Measurements from ENCODE around the gene CDKN2C.
"Not testable (repeated sequence)": the region's sequence is repeated elsewhere in the genome, so short reads cannot be mapped to it uniquely, and the experiment has no call there.

Gene CDKN2C

GRCh38 chr1:50981741-50982140 is 11.7 kb downstream of the CDKN2C start:
- DNase-seq, result no peak

GRCh38 chr1:50982611-50983010 is 12.6 kb downstream of the CDKN2C start:
- DNase-seq, result no peak

GRCh38 chr1:50983219-50983802 is 13.3 kb downstream of the CDKN2C start:
- DNase-seq, result no peak

GRCh38 chr1:50985094-50985493 is 15.0 kb downstream of the CDKN2C start:
- no peak for DNase-seq

GRCh38 chr1:50986653-50987052 is 16.6 kb downstream of the CDKN2C start:
- no peak for DNase-seq

GRCh38 chr1:50989694-50990093 is 19.6 kb downstream of the CDKN2C start:
- DNase-seq, result no peak

- no peak for DNase-seq
Measured at GRCh38 chr1:50992532-50993318, 22.7 kb downstream of the CDKN2C start.

GRCh38 chr1:50993645-50994044 is 23.6 kb downstream of the CDKN2C start:
- DNase-seq, result no peak

GRCh38 chr1:50994997-50995396 is 25.0 kb downstream of the CDKN2C start:
- no peak for DNase-seq

- DNase-seq, result no peak
Measured at GRCh38 chr1:50995651-50996050, 25.6 kb downstream of the CDKN2C start.

- no peak for DNase-seq
Measured at GRCh38 chr1:50996083-50996482, 26.0 kb downstream of the CDKN2C start.

- not testable (repeated sequence) for DNase-seq
Measured at GRCh38 chr1:50999375-50999774, 29.3 kb downstream of the CDKN2C start.

GRCh38 chr1:51000160-51000559 is 30.1 kb downstream of the CDKN2C start:
- DNase-seq, result peak; percentile 85 to 89

GRCh38 chr1:51000651-51001050 is 30.6 kb downstream of the CDKN2C start:
- DNase-seq, result no peak

- DNase-seq, result no peak
Measured at GRCh38 chr1:51002516-51002915, 32.5 kb downstream of the CDKN2C start.

GRCh38 chr1:51005549-51005948 is 35.5 kb downstream of the CDKN2C start:
- not testable (repeated sequence) for DNase-seq

GRCh38 chr1:51009381-51009780 is 39.3 kb downstream of the CDKN2C start:
- no peak for DNase-seq

- DNase-seq, result no peak
Measured at GRCh38 chr1:51014878-51015277, 44.8 kb downstream of the CDKN2C start.

GRCh38 chr1:51019811-51020210 is 49.8 kb downstream of the CDKN2C start:
- DNase-seq, result no peak
